Neural progenitor cell (in vitro differentiated cells): ENCODE measurements around the gene DLG2. TPM values are rescaled to one million over a fixed set of nuclear protein-coding genes. Genes with fewer than 3 reads are reported as not detected.
A peak's percentile ranks its signal among the peaks of the same experiment; 100 is the strongest.

Experiments
- DNase-seq: peaks from one replicate; pipeline ENCODE4 v3.0.0-alpha.2; 2016; ENCODE audit warnings: low spot score
- H2AFZ ChIP-seq: fragments of 200-600 bp; sonication (generic); replicated peaks from 2 replicates; pipeline ENCODE4 v1.6.1; 2016; ENCODE audit warnings: antibody characterized with exemption
- H3F3A ChIP-seq: fragments of 200-600 bp; sonication (generic); 2 replicates; pipeline ENCODE4 v1.6.1; 2016; ENCODE audit warnings: antibody characterized with exemption, low read depth
- H3K27ac ChIP-seq: fragments of 200-600 bp; sonication (generic); 2 replicates; pipeline ENCODE4 v1.5.1; 2016; ENCODE audit warnings: mild to moderate bottlenecking
- H3K27me3 ChIP-seq: fragments of 200-600 bp; sonication (generic); 2 replicates; pipeline ENCODE4 v1.6.1; 2016; ENCODE audit warnings: mild to moderate bottlenecking, moderate library complexity
- H3K36me3 ChIP-seq: fragments of 200-600 bp; sonication (generic); 2 replicates; pipeline ENCODE4 v1.5.1; 2016
- H3K4me1 ChIP-seq: fragments of 200-600 bp; sonication (generic); 2 replicates; pipeline ENCODE4 v1.6.1; 2016; ENCODE audit warnings: mixed run types
- H3K4me2 ChIP-seq: fragments of 200-600 bp; sonication (generic); 2 replicates; pipeline ENCODE4 v1.6.1; 2016
- H3K4me3 ChIP-seq: fragments of 200-600 bp; sonication (generic); 2 replicates; pipeline ENCODE4 v1.5.1; 2016
- H3K79me2 ChIP-seq: fragments of 200-600 bp; sonication (generic); 2 replicates; pipeline ENCODE4 v1.6.1; 2016; ENCODE audit warnings: low read depth
- H3K9ac ChIP-seq: fragments of 200-600 bp; sonication (generic); 2 replicates; pipeline ENCODE4 v1.6.1; 2016
- H3K9me3 ChIP-seq: fragments of 200-600 bp; sonication (generic); 2 replicates; pipeline ENCODE4 v1.5.1; 2016; ENCODE audit warnings: low read depth
- H4K20me1 ChIP-seq: fragments of 200-600 bp; sonication (generic); 2 replicates; pipeline ENCODE4 v1.6.1; 2016; ENCODE audit warnings: low read depth
- H3K27ac Mint-ChIP-seq: 3 replicates; pipeline ENCODE4 v1.8.0; 2021; ENCODE audit warnings: mixed read lengths
- H3K27me3 Mint-ChIP-seq: 2 replicates; pipeline ENCODE4 v1.8.0; 2022; ENCODE audit warnings: low read depth, mild to moderate bottlenecking, inconsistent platforms, moderate library complexity, mixed read lengths; ENCODE audit not compliant: insufficient read depth
- H3K36me3 Mint-ChIP-seq: 3 replicates; pipeline ENCODE4 v1.8.0; 2021; ENCODE audit warnings: mixed read lengths
- H3K4me1 Mint-ChIP-seq: 3 replicates; pipeline ENCODE4 v1.8.0; 2021; ENCODE audit warnings: mixed read lengths
- H3K4me3 Mint-ChIP-seq: 3 replicates; pipeline ENCODE4 v1.8.0; 2021; ENCODE audit warnings: mild to moderate bottlenecking, moderate library complexity, mixed read lengths
- H3K9me3 Mint-ChIP-seq: 3 replicates; pipeline ENCODE4 v1.8.0; 2020; ENCODE audit warnings: mixed read lengths
- CTCF ChIP-seq: fragments of 200-600 bp; sonication (generic); IDR thresholded peaks from 2 replicates; pipeline ENCODE4 v1.5.1; 2017; ENCODE audit warnings: antibody characterized with exemption, mild to moderate bottlenecking
- EZH2 ChIP-seq: fragments of 200-600 bp; sonication (generic); IDR thresholded peaks from 2 replicates; pipeline ENCODE4 v1.6.1; 2017; ENCODE audit warnings: antibody characterized with exemption, mild to moderate bottlenecking, moderate library complexity
- EZH2phosphoT487 ChIP-seq: fragments of 200-600 bp; sonication (generic); IDR thresholded peaks from 2 replicates; pipeline ENCODE4 v1.6.1; 2017; ENCODE audit warnings: antibody characterized with exemption
- total RNA-seq: library from RNA; depleted of rRNA; stranded (reverse); fragments of >200 nt; gene quantifications from 2 replicates; pipeline ENCODE4 v1.2.3, GENCODE V29; 2015; ENCODE audit warnings: low replicate concordance

DLG2 gene
- total RNA-seq, 1 donor from 2014 or later: 7.5 TPM

- H3K4me2 ChIP-seq: peak overlapping the region; percentile 54
- no peak overlapping the region for H3K9ac ChIP-seq
- H3K9me3 ChIP-seq: no peaks in the 10 kb centered on the region
- no peak for TF ChIP-seq CTCF
- no peak for TF ChIP-seq EZH2
- H3K4me3 ChIP-seq: no peak overlapping the region
- no peak overlapping the region for H3K4me3 Mint-ChIP-seq
- H3K4me1 ChIP-seq: peaks cover 6% of the 10 kb centered on the region
- no peaks in the 10 kb centered on the region for H3F3A ChIP-seq
- H3K4me1 Mint-ChIP-seq: peaks cover 11% of the 10 kb centered on the region
- peak overlapping the region; percentile 8 for H3K27ac Mint-ChIP-seq
- H3K79me2 ChIP-seq: no peaks in the 10 kb centered on the region
- no peak overlapping the region for H3K27ac ChIP-seq
- no peaks in the 10 kb centered on the region for H3K36me3 ChIP-seq
- H2AFZ ChIP-seq: peak overlapping the region; percentile 6
- H3K36me3 Mint-ChIP-seq: no peaks in the 10 kb centered on the region
- no peaks in the 10 kb centered on the region for H3K27me3 ChIP-seq
- peak; percentile 49 for DNase-seq
- H3K9me3 Mint-ChIP-seq: no peaks in the 10 kb centered on the region
- no peaks in the 10 kb centered on the region for H4K20me1 ChIP-seq
- H3K27me3 Mint-ChIP-seq: no peaks in the 10 kb centered on the region
These were observed 1392.5 kb downstream of the DLG2 start for GRCh38 chr11:84234462-84235202.

DNA sequence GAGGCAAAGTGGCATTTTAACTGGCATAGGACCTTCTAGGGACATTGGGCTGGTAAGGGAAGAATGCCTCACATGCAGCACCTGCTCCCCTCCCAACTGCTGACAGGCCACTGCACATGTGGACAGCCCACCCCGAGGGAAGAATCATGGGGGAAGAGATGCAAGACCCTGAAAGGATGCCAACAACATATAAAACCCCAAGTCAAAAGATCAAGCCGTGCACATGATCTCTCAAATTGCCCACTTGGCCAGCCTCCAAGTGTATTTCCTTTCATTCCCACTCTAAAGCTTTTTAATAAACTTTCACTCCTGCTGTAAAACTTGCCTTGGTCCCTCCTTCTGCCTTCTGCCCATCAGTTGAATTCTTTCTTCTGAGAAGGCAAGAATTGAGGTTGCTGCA is 1393.1 kb downstream of the DLG2 start:
- peaks cover 11% of the 10 kb centered on the region for H3K4me1 Mint-ChIP-seq
- no peak for DNase-seq
- H3K36me3 Mint-ChIP-seq: no peaks in the 10 kb centered on the region

DNA sequence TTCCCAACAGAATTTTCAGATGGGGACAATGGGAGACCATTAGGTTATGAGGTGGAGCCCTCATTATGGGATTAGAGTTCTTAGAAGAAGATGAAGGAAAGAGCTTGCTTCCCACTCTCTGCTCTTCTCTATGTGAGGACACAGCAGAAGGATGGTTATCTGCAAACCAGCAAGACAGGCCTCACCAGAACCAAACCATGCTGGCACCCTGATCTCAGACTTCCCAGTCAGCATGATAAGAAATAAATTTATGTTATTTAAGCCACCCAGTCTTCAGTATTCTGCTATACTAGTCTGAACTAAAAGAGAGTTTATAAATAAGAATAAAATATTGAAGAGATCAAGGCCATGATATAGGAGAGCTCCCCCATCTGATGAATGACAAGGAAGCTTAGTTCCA is 1394.6 kb downstream of the DLG2 start:
- Mint-ChIP-seq H3K4me1 (peaks cover 11% of the 10 kb centered on the region), H3K9me3 (no peaks in the 10 kb centered on the region), H3K36me3 (no peaks in the 10 kb centered on the region), H3K27me3 (no peaks in the 10 kb centered on the region), H3K27ac (no peak overlapping the region), H3K4me3 (no peak overlapping the region)
- no peaks in the 10 kb centered on the region for H3K9me3 ChIP-seq
- H3K27me3 ChIP-seq: no peaks in the 10 kb centered on the region
- no peaks in the 10 kb centered on the region for H3F3A ChIP-seq
- H3K4me3 ChIP-seq: no peak overlapping the region
- TF ChIP-seq EZH2 (no peak), CTCF (no peak), EZH2phosphoT487 (no peak)
- no peaks in the 10 kb centered on the region for H4K20me1 ChIP-seq
- H3K4me2 ChIP-seq: no peak overlapping the region
- no peak overlapping the region for H3K27ac ChIP-seq
- no peaks in the 10 kb centered on the region for H3K36me3 ChIP-seq
- peaks cover 6% of the 10 kb centered on the region for H3K4me1 ChIP-seq
- DNase-seq: no peak
- H3K9ac ChIP-seq: no peak overlapping the region
- no peak overlapping the region for H2AFZ ChIP-seq
- H3K79me2 ChIP-seq: no peaks in the 10 kb centered on the region

More for the DNA sequence above, 1393.1 kb downstream of the DLG2 start:
- H3F3A ChIP-seq: no peaks in the 10 kb centered on the region
- no peaks in the 10 kb centered on the region for H3K27me3 ChIP-seq
- no peaks in the 10 kb centered on the region for H4K20me1 ChIP-seq
- no peak overlapping the region for H3K4me2 ChIP-seq
- Mint-ChIP-seq H3K27ac (peak overlapping the region; percentile 82), H3K9me3 (no peaks in the 10 kb centered on the region), H3K27me3 (no peaks in the 10 kb centered on the region), H3K4me3 (no peak overlapping the region)
- H3K4me1 ChIP-seq: peaks cover 6% of the 10 kb centered on the region
- H3K27ac ChIP-seq: no peak overlapping the region
- TF ChIP-seq EZH2phosphoT487 (no peak), EZH2 (no peak), CTCF (no peak)
- H3K79me2 ChIP-seq: no peaks in the 10 kb centered on the region
- no peak overlapping the region for H3K4me3 ChIP-seq
- no peak overlapping the region for H2AFZ ChIP-seq
- H3K9me3 ChIP-seq: no peaks in the 10 kb centered on the region
- no peak overlapping the region for H3K9ac ChIP-seq
- H3K36me3 ChIP-seq: no peaks in the 10 kb centered on the region
